Measurements from ENCODE around the gene CIAO1. TPM values are rescaled to one million over a fixed set of nuclear protein-coding genes. Genes with fewer than 3 reads are reported as not detected.

CIAO1 gene
- total and polyA plus RNA-seq, 4 experiments from 2014 or later = 78.3 to 111 (median 90.8) TPM

GRCh38 chr2:96301865-96302264 is 35.8 kb downstream of the CIAO1 start:
- Mint-ChIP-seq H3K36me3 (peaks cover 74 to 89% of the 10 kb centered on the region in 2 donors), H3K27ac (peak overlapping the region; percentile 32 to 98 (median 74)), H3K27me3 (no peaks in the 10 kb centered on the region), H3K9me3 (no peaks in the 10 kb centered on the region), H3K4me1 (peaks cover 42 to 66% (median 53%) of the 10 kb centered on the region in 4 donors), H3K4me3 (peak overlapping the region in 2 of 8 donors; percentile 7 to 58)
- intact Hi-C loops (cut with micrococcal nuclease) = no loop called here
- ChIA-PET CTCF (ENCODE audit: partially characterized antibody) (interaction anchor here (0.8 to 5.4 kb wide), 4 partner anchors 19 to 43 kb away, joined by 3 to 24 read pairs (median 4); partner anchors contain the start of gene ITPRIPL1), POLR2A (ENCODE audit: partially characterized antibody) (interaction anchor here (0.8 to 1.0 kb wide), 3 partner anchors 20 to 58 kb away, joined by 3 to 4 read pairs (median 3); no protein-coding TSS in a partner anchor)
- Histone ChIP-seq H3K9me3 (ENCODE audit: control insufficient read depth in 1 of 2, low read length in 2 of 2) (no peaks in the 10 kb centered on the region), H3K4me1 (ENCODE audit: insufficient read depth, low read length) (peaks cover 48% of the 10 kb centered on the region), H3K27me3 (ENCODE audit: insufficient read depth, low read length) (no peaks in the 10 kb centered on the region), H3K4me3 (ENCODE audit: low read length in 2 of 2) (no peak overlapping the region), H3K27ac (ENCODE audit: low read depth, low read length) (no peak overlapping the region), H3K36me3 (ENCODE audit: insufficient read depth, low read length) (peaks cover 73% of the 10 kb centered on the region)
- no peak for DNase-seq

- H3K36me3 Mint-ChIP-seq = peaks cover 47 to 62% of the 10 kb centered on the region in 2 donors
- intact Hi-C loops (cut with micrococcal nuclease) = loop anchor here (1.0 to 5.0 kb wide), 5 partner anchors 17 to 204 kb away; partner anchors contain the start of genes CIAO1 and STARD7
These were observed 38.6 kb downstream of the CIAO1 start for GRCh38 chr2:96304606-96305005.

GRCh38 chr2:96305091-96305978 is 39.3 kb downstream of the CIAO1 start, which contains the start of gene SNRNP200:
Gene SNRNP200, minus strand, starts transcription at chr2:96305546. Its CDS starts 109 bp downstream, at chr2:96305437.
- H3K36me3 Mint-ChIP-seq = peaks cover 43 to 56% of the 10 kb centered on the region in 2 donors
- CTCF ChIA-PET (ENCODE audit: partially characterized antibody) = interaction anchor here (1.0 to 5.4 kb wide), 10 partner anchors 11 to 249 kb away, joined by 3 to 24 read pairs (median 4); partner anchors contain the start of gene ITPRIPL1

More at GRCh38 chr2:96304606-96305005, 38.6 kb downstream of the CIAO1 start:
- H3K27ac ChIP-seq (ENCODE audit: low read depth, low read length) = peak overlapping the region; percentile 89
- H3K4me1 Mint-ChIP-seq = peaks cover 41 to 61% (median 51%) of the 10 kb centered on the region in 4 donors
- DNase-seq = peak in 1 of 5 donors; percentile 5
- ChIA-PET CTCF (ENCODE audit: partially characterized antibody) (interaction anchor here (1.0 to 5.4 kb wide), 6 partner anchors 16 to 203 kb away, joined by 3 to 24 read pairs (median 4); partner anchors contain the start of gene ITPRIPL1), POLR2A (ENCODE audit: partially characterized antibody) (interaction anchor here (0.6 to 5.8 kb wide), 17 partner anchors 11 to 456 kb away, joined by 3 to 134 read pairs (median 5); partner anchors contain the start of genes CIAO1, CNNM4, ITPRIPL1 and KANSL3)
- no peaks in the 10 kb centered on the region for H3K27me3 ChIP-seq (ENCODE audit: insufficient read depth, low read length)
- H3K4me3 Mint-ChIP-seq = peak overlapping the region; percentile 97 to 100 (median 99)
- H3K27me3 Mint-ChIP-seq = no peaks in the 10 kb centered on the region
- H3K27ac Mint-ChIP-seq = peak overlapping the region; percentile 98 to 100 (median 100)
- H3K9me3 ChIP-seq (ENCODE audit: control insufficient read depth in 1 of 2, low read length in 2 of 2) = no peaks in the 10 kb centered on the region
- H3K4me1 ChIP-seq (ENCODE audit: insufficient read depth, low read length) = peaks cover 48% of the 10 kb centered on the region
- H3K36me3 ChIP-seq (ENCODE audit: insufficient read depth, low read length) = peaks cover 46% of the 10 kb centered on the region
- H3K4me3 ChIP-seq (ENCODE audit: low read length in 2 of 2) = peak overlapping the region; percentile 80 to 99
- H3K9me3 Mint-ChIP-seq = no peaks in the 10 kb centered on the region

GRCh38 chr2:96305979-96306308 is 39.9 kb downstream of the CIAO1 start:
- peaks cover 40 to 53% of the 10 kb centered on the region in 2 donors for H3K36me3 Mint-ChIP-seq
- H3K27me3 Mint-ChIP-seq = no peaks in the 10 kb centered on the region
- Histone ChIP-seq H3K27ac (ENCODE audit: low read depth, low read length) (peak overlapping the region; percentile 89), H3K27me3 (ENCODE audit: insufficient read depth, low read length) (no peaks in the 10 kb centered on the region), H3K36me3 (ENCODE audit: insufficient read depth, low read length) (peaks cover 35% of the 10 kb centered on the region), H3K4me3 (ENCODE audit: low read length in 2 of 2) (peak overlapping the region; percentile 80 to 99), H3K9me3 (ENCODE audit: control insufficient read depth in 1 of 2, low read length in 2 of 2) (no peaks in the 10 kb centered on the region), H3K4me1 (ENCODE audit: insufficient read depth, low read length) (peaks cover 48% of the 10 kb centered on the region)
- intact Hi-C loops (cut with micrococcal nuclease) = loop anchor here (1.0 to 5.0 kb wide), 5 partner anchors 15 to 202 kb away; partner anchors contain the start of genes CIAO1 and STARD7
- POLR2A ChIA-PET (ENCODE audit: partially characterized antibody) = interaction anchor here (0.6 to 5.8 kb wide), 18 partner anchors 10 to 332 kb away, joined by 3 to 134 read pairs (median 7); partner anchors contain the start of genes ARID5A, CIAO1, ITPRIPL1 and KANSL3
- CTCF ChIA-PET (ENCODE audit: partially characterized antibody) = interaction anchor here (1.2 to 5.4 kb wide), 6 partner anchors 10 to 248 kb away, joined by 3 to 24 read pairs (median 5); partner anchors contain the start of gene ITPRIPL1
- H3K9me3 Mint-ChIP-seq = no peaks in the 10 kb centered on the region
- peak overlapping the region; percentile 97 to 100 (median 99) for H3K4me3 Mint-ChIP-seq
- H3K27ac Mint-ChIP-seq = peak overlapping the region; percentile 98 to 100 (median 100)
- no peak for DNase-seq
- H3K4me1 Mint-ChIP-seq = peaks cover 41 to 63% (median 52%) of the 10 kb centered on the region in 4 donors

More at GRCh38 chr2:96305091-96305978, 39.3 kb downstream of the CIAO1 start, which contains the start of gene SNRNP200:
- Mint-ChIP-seq H3K4me3 (peak within 1 kb of the TSS; percentile 97 to 100 (median 99)), H3K27ac (peak within 1 kb of the TSS; percentile 98 to 100 (median 100)), H3K27me3 (no peaks in the 10 kb centered on the region), H3K9me3 (no peaks in the 10 kb centered on the region), H3K4me1 (peaks cover 44 to 65% (median 54%) of the 10 kb centered on the region in 4 donors)
- POLR2A ChIA-PET (ENCODE audit: partially characterized antibody) = interaction anchor here (0.6 to 5.8 kb wide), 24 partner anchors 10 to 455 kb away, joined by 3 to 134 read pairs (median 6); partner anchors contain the start of genes ARID5A, CIAO1, CNNM4 and ITPRIPL1
- Histone ChIP-seq H3K4me1 (ENCODE audit: insufficient read depth, low read length) (peaks cover 48% of the 10 kb centered on the region), H3K9me3 (ENCODE audit: control insufficient read depth in 1 of 2, low read length in 2 of 2) (no peaks in the 10 kb centered on the region), H3K4me3 (ENCODE audit: low read length in 2 of 2) (peak within 1 kb of the TSS; percentile 80 to 99), H3K36me3 (ENCODE audit: insufficient read depth, low read length) (peaks cover 38% of the 10 kb centered on the region), H3K27me3 (ENCODE audit: insufficient read depth, low read length) (no peaks in the 10 kb centered on the region), H3K27ac (ENCODE audit: low read depth, low read length) (peak within 1 kb of the TSS; percentile 89)
- DNase-seq = peak; percentile 91 to 95 (median 91)
- intact Hi-C loops (cut with micrococcal nuclease) = loop anchor here (1.0 to 5.0 kb wide), 5 partner anchors 16 to 203 kb away; partner anchors contain the start of genes CIAO1 and STARD7

GRCh38 chr2:96306370-96306769 is 40.3 kb downstream of the CIAO1 start:
- no peaks in the 10 kb centered on the region for H3K27me3 Mint-ChIP-seq
- H3K4me1 Mint-ChIP-seq = peaks cover 37 to 59% (median 47%) of the 10 kb centered on the region in 4 donors
- H3K4me3 Mint-ChIP-seq = peak overlapping the region; percentile 97 to 100 (median 99)
- intact Hi-C loops (cut with micrococcal nuclease) = loop anchor here (5.0 kb wide), 1 partner anchor 99 kb away; the partner anchor contains the start of gene STARD7
- CTCF ChIA-PET (ENCODE audit: partially characterized antibody) = interaction anchor here (1.2 to 5.4 kb wide), 6 partner anchors 9 to 248 kb away, joined by 3 to 24 read pairs (median 5); partner anchors contain the start of gene ITPRIPL1
- peaks cover 36 to 49% of the 10 kb centered on the region in 2 donors for H3K36me3 Mint-ChIP-seq
- Histone ChIP-seq H3K27ac (ENCODE audit: low read depth, low read length) (peak overlapping the region; percentile 89), H3K4me3 (ENCODE audit: low read length in 2 of 2) (peak overlapping the region; percentile 80 to 99), H3K4me1 (ENCODE audit: insufficient read depth, low read length) (peaks cover 44% of the 10 kb centered on the region), H3K36me3 (ENCODE audit: insufficient read depth, low read length) (peaks cover 31% of the 10 kb centered on the region), H3K27me3 (ENCODE audit: insufficient read depth, low read length) (no peaks in the 10 kb centered on the region), H3K9me3 (ENCODE audit: control insufficient read depth in 1 of 2, low read length in 2 of 2) (no peaks in the 10 kb centered on the region)
- no peaks in the 10 kb centered on the region for H3K9me3 Mint-ChIP-seq
- no peak for DNase-seq
- peak overlapping the region; percentile 98 to 100 (median 100) for H3K27ac Mint-ChIP-seq
- POLR2A ChIA-PET (ENCODE audit: partially characterized antibody) = interaction anchor here (0.6 to 5.8 kb wide), 16 partner anchors 10 to 231 kb away, joined by 3 to 134 read pairs (median 8); partner anchors contain the start of genes ARID5A, CIAO1, ITPRIPL1 and NCAPH

- intact Hi-C loops (cut with micrococcal nuclease) = loop anchor here (5.0 kb wide), 1 partner anchor 101 kb away; the partner anchor contains the start of gene STARD7
- H3K27ac ChIP-seq (ENCODE audit: low read depth, low read length) = no peak overlapping the region
- no peak overlapping the region for H3K4me3 ChIP-seq (ENCODE audit: low read length in 2 of 2)
- Mint-ChIP-seq H3K4me1 (peaks cover 21 to 44% (median 31%) of the 10 kb centered on the region in 4 donors), H3K36me3 (peaks cover 17 to 30% of the 10 kb centered on the region in 2 donors), H3K27ac (peak overlapping the region in 1 of 7 donors; percentile 37), H3K27me3 (no peaks in the 10 kb centered on the region), H3K9me3 (no peaks in the 10 kb centered on the region), H3K4me3 (no peak overlapping the region)
- ChIA-PET CTCF (ENCODE audit: partially characterized antibody) (interaction anchor here (2.5 kb wide), 1 partner anchor 13 kb away, joined by 9 read pairs; no protein-coding TSS in a partner anchor), POLR2A (ENCODE audit: partially characterized antibody) (interaction anchor here (4.3 to 5.8 kb wide), 3 partner anchors 15 to 36 kb away, joined by 34 to 134 read pairs (median 74); partner anchors contain the start of genes ITPRIPL1 and NCAPH)
- DNase-seq = no peak
- H3K27me3 ChIP-seq (ENCODE audit: insufficient read depth, low read length) = no peaks in the 10 kb centered on the region
- H3K4me1 ChIP-seq (ENCODE audit: insufficient read depth, low read length) = peaks cover 25% of the 10 kb centered on the region
- no peaks in the 10 kb centered on the region for H3K9me3 ChIP-seq (ENCODE audit: control insufficient read depth in 1 of 2, low read length in 2 of 2)
- peaks cover 12% of the 10 kb centered on the region for H3K36me3 ChIP-seq (ENCODE audit: insufficient read depth, low read length)
These were observed 42.2 kb downstream of the CIAO1 start for GRCh38 chr2:96308248-96308647.

All from CD4-positive, alpha-beta memory T cell (primary cell).